Measurements from ENCODE around the gene VAX1. TPM values are rescaled to one million over a fixed set of nuclear protein-coding genes. Genes with fewer than 3 reads are reported as not detected.
"Not testable (repeated sequence)": the region's sequence is repeated elsewhere in the genome, so short reads cannot be mapped to it uniquely, and the experiment has no call there.

VAX1 gene
- polyA plus RNA-seq, 1 donor: not detected

DNA sequence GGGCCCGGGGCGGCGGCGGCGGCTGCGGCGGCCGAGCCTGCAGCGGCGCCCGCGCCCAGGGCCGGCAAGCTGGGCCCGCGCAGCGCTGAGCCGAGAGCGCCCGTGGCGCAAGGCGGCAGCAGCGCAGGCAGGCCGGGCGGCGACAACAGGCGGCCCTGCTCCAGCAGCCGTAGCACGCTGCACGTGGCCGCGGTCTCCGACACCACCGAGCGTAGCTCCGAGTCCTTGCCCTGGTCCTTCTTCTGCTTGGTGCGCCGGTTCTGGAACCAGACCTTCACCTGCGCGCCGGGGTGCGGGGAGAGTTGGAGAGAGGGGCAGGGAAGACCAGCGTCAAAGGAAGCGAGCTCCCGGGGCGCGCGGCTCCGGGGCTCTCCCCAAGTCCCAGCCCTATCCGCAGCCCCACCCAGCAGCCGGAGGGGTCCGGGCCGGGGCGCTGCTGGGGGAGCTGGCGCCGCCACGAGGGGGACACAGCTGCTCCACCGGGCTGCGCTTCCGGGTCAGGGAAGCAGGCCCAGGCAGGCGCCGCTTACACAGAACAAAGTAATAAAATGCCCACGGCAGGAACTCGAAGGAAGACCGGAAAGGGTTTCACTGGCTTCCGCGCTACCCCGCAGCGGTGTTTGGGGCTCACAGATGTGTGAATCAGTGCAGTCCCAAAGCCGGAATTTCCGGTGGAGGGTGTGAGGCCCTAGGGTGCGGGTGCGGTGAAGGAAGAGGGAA is 3.6 kb downstream of the VAX1 start:
- no peak for DNase-seq

- no peak for DNase-seq
These were observed 4.1 kb downstream of the VAX1 start for GRCh38 chr10:117134056-117134305.

- no peak for DNase-seq
These were observed 4.6 kb downstream of the VAX1 start for GRCh38 chr10:117133273-117134055.

- DNase-seq: no peak
These were observed 5.3 kb downstream of the VAX1 start for GRCh38 chr10:117132751-117133231.

DNA sequence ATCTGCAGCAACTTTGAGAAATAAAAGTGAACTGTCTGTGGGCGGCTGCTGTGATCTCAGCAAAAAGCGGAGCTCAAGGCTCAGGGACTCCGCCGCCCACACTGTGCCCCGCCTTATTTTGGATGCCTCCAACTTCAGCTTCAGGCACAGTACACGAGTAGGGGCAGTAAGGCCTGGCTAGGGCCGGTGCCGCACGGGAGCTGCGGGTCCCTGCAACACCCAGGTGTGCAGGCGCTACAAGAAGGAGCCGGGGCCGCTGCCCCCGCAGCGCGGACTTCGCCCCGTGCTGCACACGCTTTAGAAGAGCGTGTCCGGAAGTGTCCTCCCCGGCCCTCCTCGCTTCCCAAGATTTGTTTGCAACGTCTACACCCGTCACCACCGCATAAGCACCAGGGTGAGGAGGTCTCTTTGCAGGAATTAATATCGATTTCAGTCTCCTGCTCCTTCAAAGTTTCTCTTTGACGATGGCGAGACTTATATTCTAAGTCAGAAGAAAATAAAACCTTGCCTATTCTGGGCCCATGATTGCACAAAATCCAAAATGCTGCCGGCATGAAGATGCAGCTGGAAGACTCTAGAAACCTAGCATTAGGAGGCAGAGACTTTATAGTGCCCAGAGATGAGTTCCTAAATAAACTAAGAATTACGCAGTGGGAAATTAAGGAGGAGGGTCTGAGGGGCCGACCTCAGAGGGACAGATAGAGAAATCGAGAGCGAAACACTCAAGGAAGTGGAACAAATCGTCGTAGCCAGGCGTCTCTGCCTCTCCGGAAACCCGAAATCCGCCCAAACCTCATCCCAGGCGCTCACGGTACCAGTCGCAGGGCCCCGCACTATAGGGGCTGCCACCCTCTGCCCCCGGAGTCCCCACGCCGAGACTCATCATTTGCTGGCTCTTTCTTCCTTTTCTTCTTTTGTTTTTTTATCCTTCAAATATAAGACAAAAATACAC is 6.4 kb downstream of the VAX1 start:
- no peak for DNase-seq

DNA sequence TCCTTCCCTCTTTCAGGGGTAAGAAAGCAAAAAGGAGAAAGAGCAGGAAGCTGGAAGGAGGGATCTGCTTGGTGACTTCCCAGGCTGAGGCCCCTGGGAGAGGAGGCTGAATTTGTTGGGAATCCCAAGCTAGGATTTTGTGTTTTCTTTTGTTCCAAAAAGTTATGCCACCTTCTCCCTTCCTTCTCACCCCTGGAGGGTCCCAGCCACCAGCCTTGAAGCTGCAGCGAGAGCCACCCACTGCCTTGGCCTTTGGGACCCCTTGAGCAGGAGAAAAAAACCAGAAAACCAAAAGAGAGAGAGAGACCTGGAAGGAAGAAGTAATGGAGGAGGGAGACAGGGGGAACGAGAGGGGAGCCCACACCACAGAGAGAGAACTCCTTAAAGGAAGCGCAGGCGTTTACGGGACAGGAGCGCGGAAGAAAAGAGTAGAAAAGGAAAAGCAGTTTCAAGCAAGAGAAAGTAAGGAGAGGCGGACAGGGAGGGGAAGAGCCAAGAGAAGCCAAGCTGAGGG is 7.2 kb downstream of the VAX1 start:
- DNase-seq: no peak

- DNase-seq: no peak
These were observed 7.7 kb downstream of the VAX1 start for GRCh38 chr10:117130346-117130745.

DNA sequence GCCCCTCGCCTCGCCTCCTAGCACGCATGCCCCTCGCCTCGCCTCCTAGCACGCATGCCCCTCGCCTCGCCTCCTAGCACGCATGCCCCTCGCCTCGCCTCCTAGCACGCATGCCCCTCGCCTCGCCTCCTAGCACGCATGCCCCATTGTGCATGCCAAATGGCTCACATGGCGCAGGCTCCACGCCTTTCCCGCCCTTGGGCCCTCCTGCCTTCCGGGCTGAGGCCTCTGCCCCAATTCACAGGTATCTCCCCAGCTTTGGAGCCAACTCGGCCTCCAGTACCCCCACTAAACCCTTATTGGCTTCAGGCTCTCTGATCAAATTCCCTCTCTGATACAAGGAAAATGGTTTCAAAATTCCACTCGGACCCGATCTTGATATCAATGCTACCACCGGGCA is 11.4 kb downstream of the VAX1 start:
- not testable (repeated sequence) for DNase-seq

DNA sequence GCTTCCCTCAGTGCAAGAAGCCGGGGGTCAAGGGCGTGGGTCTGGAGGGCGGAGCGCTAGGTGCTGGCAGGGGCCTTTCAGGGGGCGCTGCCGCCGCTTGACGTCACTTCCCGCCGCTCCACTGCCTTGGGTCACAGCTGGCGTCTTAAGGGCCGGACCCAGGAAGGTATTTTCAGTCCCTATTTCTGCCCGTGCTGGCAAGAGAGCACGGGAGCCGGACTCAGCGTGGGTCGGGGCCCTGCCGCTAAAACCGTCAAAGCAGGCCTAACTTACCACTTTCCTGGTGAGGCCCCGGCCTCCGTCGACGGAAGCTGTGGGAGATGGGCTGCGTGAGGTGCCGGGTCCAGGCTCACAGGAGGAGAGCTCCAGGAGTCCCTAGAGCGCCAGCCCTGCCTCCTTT is 12.0 kb downstream of the VAX1 start:
- DNase-seq: no peak

- DNase-seq: no peak
These were observed 25.9 kb downstream of the VAX1 start for GRCh38 chr10:117112220-117112619.

DNA sequence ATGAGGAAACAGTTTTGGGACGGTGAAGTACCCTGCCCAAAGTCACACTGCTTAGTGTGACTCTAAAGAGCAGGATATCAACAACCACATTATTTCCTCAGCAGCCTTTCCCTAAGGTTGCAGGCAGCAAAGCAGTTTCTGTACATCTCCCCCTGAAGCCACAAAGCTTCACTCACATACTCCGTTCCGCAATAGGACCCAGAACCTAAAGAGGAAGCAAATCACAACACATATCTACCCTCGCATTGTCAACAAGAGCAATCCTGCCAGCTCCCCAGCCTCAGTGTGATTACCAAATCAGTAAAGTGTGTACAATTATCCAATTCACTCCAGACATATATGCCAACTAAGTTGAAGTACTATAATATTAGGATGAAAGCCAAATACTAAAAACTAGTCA is 30.8 kb downstream of the VAX1 start:
- DNase-seq: no peak

- DNase-seq: no peak
These were observed 41.4 kb downstream of the VAX1 start for GRCh38 chr10:117096599-117097201.

GRCh38 chr10:117094856-117095255 is 43.2 kb downstream of the VAX1 start:
- DNase-seq: no peak

GRCh38 chr10:117092386-117092785 is 45.7 kb downstream of the VAX1 start:
- DNase-seq: no peak

DNA sequence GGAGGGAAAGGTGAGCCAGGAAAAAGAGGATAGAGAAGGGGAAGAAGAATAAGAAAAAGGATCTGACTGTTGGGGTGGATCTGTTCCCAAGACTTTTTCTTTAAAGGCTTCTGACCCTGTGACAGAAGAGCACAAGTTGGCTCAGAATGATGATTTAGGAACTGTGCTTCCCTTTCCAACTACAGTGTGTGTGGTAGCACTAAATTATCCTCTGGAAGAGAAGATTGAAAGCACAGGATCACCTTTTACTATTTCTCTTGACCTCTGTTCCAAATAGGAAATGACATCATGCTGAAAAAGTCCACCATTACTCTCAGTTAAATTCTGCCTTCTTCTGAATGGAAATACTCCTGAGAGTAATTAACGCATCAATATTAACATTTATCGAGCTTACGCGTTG is 47.2 kb downstream of the VAX1 start:
- DNase-seq: no peak

DNA sequence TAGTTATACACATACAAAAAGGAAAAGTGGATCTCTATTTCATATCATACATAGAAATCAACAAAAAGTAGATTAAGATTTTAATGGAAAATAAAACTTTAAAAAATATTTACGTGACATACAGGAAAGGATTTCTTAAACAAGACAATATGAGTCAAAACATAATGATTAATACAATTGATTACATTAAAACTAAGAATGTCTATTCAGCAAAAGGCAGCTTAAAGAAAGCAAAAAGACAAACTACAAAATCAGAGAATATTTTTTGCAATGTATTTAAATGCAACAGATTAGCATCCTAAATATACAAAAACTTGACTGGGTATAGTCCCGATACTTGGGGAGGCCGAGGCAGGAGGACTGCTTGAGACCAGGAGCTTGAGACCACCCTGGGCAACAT is 50.5 kb downstream of the VAX1 start:
- no peak for DNase-seq

DNA sequence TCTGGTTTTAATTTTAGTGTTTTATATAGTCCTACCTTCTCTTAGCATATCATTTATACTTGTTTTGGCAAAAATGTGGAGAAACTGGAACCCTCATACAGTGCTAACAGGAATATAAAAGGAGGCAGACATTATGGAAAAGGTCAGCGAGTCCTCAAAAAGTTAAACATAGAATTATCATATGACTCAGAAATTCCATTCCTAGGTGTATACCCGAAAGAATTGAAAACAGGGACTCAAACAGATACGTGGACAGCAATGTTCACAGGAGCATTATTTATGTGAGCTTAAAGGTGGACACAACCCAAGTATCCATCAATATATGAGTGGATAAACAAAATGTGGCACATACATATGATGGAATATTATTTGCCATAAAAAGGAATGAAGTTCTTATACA is 51.5 kb downstream of the VAX1 start:
- DNase-seq: no peak

DNA sequence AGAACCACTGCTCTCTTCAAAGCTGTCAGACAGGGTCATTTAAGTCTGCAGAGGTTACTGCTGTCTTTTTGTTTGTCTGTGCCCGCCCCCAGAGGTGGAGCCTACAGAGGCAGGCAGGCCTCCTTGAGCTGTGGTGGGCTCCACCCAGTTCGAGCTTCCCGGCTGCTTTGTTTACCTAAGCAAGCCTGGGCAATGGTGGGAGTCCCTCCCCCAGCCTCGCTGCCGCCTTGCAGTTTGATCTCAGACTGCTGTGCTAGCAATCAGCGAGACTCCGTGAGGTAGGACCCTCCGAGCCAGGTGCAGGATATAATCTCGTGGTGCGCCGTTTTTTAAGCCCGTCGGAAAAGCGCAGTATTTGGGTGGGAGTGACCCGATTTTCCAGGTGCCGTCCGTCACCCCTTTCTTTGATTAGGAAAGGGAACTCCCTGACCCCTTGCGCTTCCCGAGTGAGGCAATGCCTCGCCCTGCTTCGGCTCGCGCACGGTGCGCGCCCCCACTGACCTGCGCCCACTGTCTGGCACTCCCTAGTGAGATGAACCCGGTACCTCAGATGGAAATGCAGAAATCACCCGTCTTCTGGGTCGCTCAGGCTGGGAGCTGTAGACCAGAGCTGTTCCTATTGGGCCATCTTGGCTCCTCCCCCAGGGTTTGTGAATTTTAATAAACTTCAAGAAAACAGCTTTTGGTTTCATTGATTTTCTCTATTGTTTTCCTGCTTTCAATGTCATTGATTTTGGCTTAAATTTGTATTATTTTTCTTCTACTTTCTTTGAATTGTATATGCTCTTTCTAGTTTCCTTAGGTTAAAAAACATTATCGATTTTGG is 53.4 kb downstream of the VAX1 start:
- DNase-seq: not testable (repeated sequence)
